Sigmoid colon (tissue), 7 donors: Measurements from ENCODE around the gene UTP15. TPM values are rescaled to one million over a fixed set of nuclear protein-coding genes. Genes with fewer than 3 reads are reported as not detected.

Source experiments
- DNase-seq: peaks from one replicate; pipeline ENCODE4 v3.0.0-alpha.2; 2019
- H3K27ac ChIP-seq, 4 donors: fragments of 200-600 bp; sonication (generic); one replicate each; pipeline ENCODE4 v1.5.1; 2016 to 2019; ENCODE audit warnings: mild to moderate bottlenecking in 1 of 4
- H3K27me3 ChIP-seq, 3 donors: fragments of 200-600 bp; sonication (generic); one replicate each; pipeline ENCODE4 v1.5.1; 2019; ENCODE audit warnings: mild to moderate bottlenecking in 1 of 3
- H3K36me3 ChIP-seq, 4 donors: fragments of 200-600 bp; sonication (generic); one replicate each; pipeline ENCODE4 v1.5.1; 2016 to 2019
- H3K4me1 ChIP-seq, 4 donors: fragments of 200-600 bp; sonication (generic); one replicate each; pipeline ENCODE4 v1.5.1; 2017 to 2019
- H3K4me3 ChIP-seq, 4 donors: fragments of 200-600 bp; sonication (generic); one replicate each; pipeline ENCODE4 v1.5.1; 2017 to 2019; ENCODE audit warnings: mild to moderate bottlenecking in 2 of 4, moderate library complexity in 1 of 4
- H3K9me3 ChIP-seq, 4 donors: fragments of 200-600 bp in 3 of 4; sonication (generic) in 3 of 4; one replicate each; pipeline versions ENCODE4 v1.5.1 to v1.6.1; 2013 to 2019
- CTCF ChIP-seq, 4 experiments: fragments of 450-650 bp in 3 of 4; fragments of 200-600 bp in 1 of 4; IDR thresholded peaks; one replicate each; pipeline ENCODE4 v1.5.1; 2016 to 2019; ENCODE audit warnings: antibody characterized with exemption in 4 of 4, mild to moderate bottlenecking in 3 of 4, moderate library complexity in 2 of 4
- EP300 ChIP-seq, 4 donors: sonication (generic); formaldehyde crosslinking; IDR thresholded peaks; one replicate each; pipeline ENCODE4 v1.6.1; 2017; ENCODE audit warnings: antibody characterized with exemption in 4 of 4
- POLR2A ChIP-seq, 2 donors: fragments of 450-650 bp; IDR thresholded peaks; one replicate each; pipeline ENCODE4 v1.6.1; 2016; ENCODE audit warnings: antibody characterized with exemption in 2 of 2, mild to moderate bottlenecking in 2 of 2, moderate library complexity in 2 of 2
- POLR2AphosphoS5 ChIP-seq, 4 donors: sonication (generic); formaldehyde crosslinking; IDR thresholded peaks; one replicate each; pipeline ENCODE4 v1.6.1; 2017; ENCODE audit warnings: antibody characterized with exemption in 4 of 4
- WGBS, 2 donors: extraction: QIAGEN DNeasy Blood & Tissue Kit; methylation state at CpG; one replicate each; pipeline ENCODE4 v1.1.7; 2013; 5-methylcytosine and 5-hydroxymethylcytosine counted together
- intact Hi-C: fragments of 100-400 bp; cut with DNase I; formaldehyde crosslinking; loops from one replicate; pipeline ENCODE4 v1.15.1; 2023
- polyA plus RNA-seq, 3 donors: library from polyadenylated mRNA; stranded (reverse); fragments of 200-250 nt; gene quantifications; one replicate each; pipeline ENCODE4 v1.2.3, GENCODE V29; 2013
- total RNA-seq, 4 donors: library from RNA; depleted of rRNA; stranded (reverse); fragments of >200 nt; gene quantifications; one replicate each; pipeline ENCODE4 v1.1.0, GENCODE V29; 2016
- donor health status: healthy with polysubstance abuse.
- donor health status: Bipolar disorder and iron deficiency.
- donor health status: healthy.

UTP15 gene
- total and polyA plus RNA-seq, 7 donors, result 2.8 to 27.8 (median 14.4) TPM

DNA sequence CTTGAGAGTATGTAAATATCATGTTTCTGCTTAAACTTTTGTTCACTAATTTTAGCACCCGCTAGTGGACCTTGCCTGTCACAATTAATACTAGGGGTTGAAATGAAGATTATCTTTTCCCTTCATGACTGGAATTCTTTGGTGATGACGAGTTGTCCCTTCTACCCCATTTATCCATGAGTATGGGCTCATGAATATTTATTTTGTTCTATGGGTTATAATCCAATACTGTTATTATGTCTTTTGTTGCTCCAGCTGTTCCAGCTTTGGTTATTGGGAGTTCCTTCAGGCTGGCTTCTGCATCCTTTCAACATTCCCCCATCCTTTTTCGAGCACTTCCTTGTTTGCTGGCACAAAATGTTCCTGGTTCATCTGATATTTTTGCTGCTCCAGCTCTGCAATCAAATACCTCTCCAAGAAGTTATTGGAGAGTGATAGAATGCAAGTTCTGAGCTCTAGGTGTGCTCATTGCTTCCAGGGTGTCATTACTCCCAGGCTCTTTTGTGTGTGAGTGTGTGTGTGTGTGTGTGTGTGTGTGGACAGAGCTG, 40.7 kb downstream of the UTP15 start:
- H3K9me3 ChIP-seq, result peaks cover 0 to 6% (median 0%) of the 10 kb centered on the region in 4 donors
- no peaks in the 10 kb centered on the region for H3K36me3 ChIP-seq
- no peak overlapping the region for H3K4me3 ChIP-seq
- no peaks in the 10 kb centered on the region for H3K27me3 ChIP-seq
- no peak for DNase-seq
- TF ChIP-seq CTCF (IDR thresholded peaks at IDR 0.05), result no peak
- no peak overlapping the region for H3K27ac ChIP-seq
- WGBS, 2 donors, result 46 to 57% methylated on average over 3 of the region's 3 CpGs
- H3K4me1 ChIP-seq, result no peaks in the 10 kb centered on the region
- intact Hi-C loops, result no loop called here

DNA sequence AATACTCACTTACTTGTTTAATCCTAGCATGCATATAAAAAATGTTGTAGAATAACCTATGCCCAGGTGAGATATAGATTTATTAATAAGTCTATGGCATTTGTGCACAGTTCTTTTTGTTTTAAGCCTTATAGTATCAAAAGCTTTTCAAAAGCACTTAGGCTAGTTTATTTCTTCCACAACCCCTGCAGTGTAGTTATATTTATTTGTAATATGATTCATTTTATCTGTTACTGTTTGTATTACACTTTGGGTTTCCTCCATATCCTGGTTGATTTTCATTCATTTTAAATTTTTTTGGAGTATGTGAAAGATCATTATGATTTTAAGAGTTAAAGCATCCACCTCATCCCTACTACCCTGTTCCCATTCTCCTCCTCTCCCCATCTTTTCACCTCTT, 41.7 kb downstream of the UTP15 start:
- intact Hi-C loops, result no loop called here
- H3K4me1 ChIP-seq, result no peaks in the 10 kb centered on the region
- no peak overlapping the region for H3K4me3 ChIP-seq
- DNase-seq, result no peak
- H3K27ac ChIP-seq, result no peak overlapping the region
- TF ChIP-seq CTCF (IDR thresholded peaks at IDR 0.05), result no peak
- TF ChIP-seq EP300 (IDR thresholded peaks at IDR 0.05), result no peak
- no peak for TF ChIP-seq POLR2A (IDR thresholded peaks at IDR 0.05)
- TF ChIP-seq POLR2AphosphoS5 (IDR thresholded peaks at IDR 0.05), result no peak
- no peaks in the 10 kb centered on the region for H3K9me3 ChIP-seq
- H3K27me3 ChIP-seq, result no peaks in the 10 kb centered on the region
- H3K36me3 ChIP-seq, result no peaks in the 10 kb centered on the region

DNA sequence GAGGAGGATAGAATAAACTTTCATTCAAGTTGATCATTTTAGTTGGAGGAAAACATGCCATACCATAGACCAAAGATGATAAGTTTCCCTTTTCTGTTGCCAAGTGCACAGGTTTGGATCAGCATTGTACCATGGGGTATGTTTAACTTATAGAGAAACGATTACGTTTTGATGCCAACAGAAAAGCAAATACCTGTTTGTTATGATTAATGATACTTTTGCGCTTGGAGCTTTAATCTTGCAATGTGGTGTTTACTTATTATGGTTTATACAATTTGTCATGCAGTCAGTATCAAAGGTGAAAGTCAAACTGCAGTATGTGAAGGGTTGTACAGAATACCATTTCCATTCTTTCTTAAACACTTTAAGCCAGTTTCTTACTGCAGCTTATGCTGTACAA, 47.3 kb downstream of the UTP15 start:
- no peaks in the 10 kb centered on the region for H3K36me3 ChIP-seq
- H3K27ac ChIP-seq, result no peak overlapping the region
- no peaks in the 10 kb centered on the region for H3K27me3 ChIP-seq
- H3K9me3 ChIP-seq, result no peaks in the 10 kb centered on the region
- TF ChIP-seq EP300 (IDR thresholded peaks at IDR 0.05) (no peak), CTCF (IDR thresholded peaks at IDR 0.05) (no peak), POLR2AphosphoS5 (IDR thresholded peaks at IDR 0.05) (no peak), POLR2A (IDR thresholded peaks at IDR 0.05) (no peak)
- intact Hi-C loops, result no loop called here
- 12 to 58% methylated on average over 3 of the region's 3 CpGs for WGBS, 2 donors
- H3K4me1 ChIP-seq, result no peaks in the 10 kb centered on the region
- no peak for DNase-seq
- no peak overlapping the region for H3K4me3 ChIP-seq

GRCh38 chr5:73615085-73615484, 49.5 kb downstream of the UTP15 start:
- DNase-seq, result no peak
- no peaks in the 10 kb centered on the region for H3K4me1 ChIP-seq
- no peak overlapping the region for H3K4me3 ChIP-seq
- 47 to 84% methylated on average over 2 of the region's 2 CpGs for WGBS, 2 donors
- no peaks in the 10 kb centered on the region for H3K9me3 ChIP-seq
- no peak overlapping the region for H3K27ac ChIP-seq
- no peaks in the 10 kb centered on the region for H3K36me3 ChIP-seq
- no peak for TF ChIP-seq POLR2A (IDR thresholded peaks at IDR 0.05)
- no peak for TF ChIP-seq CTCF (IDR thresholded peaks at IDR 0.05)
- TF ChIP-seq EP300 (IDR thresholded peaks at IDR 0.05), result no peak
- no peak for TF ChIP-seq POLR2AphosphoS5 (IDR thresholded peaks at IDR 0.05)
- intact Hi-C loops, result no loop called here
- no peaks in the 10 kb centered on the region for H3K27me3 ChIP-seq

- Histone ChIP-seq H3K4me3 (no peak overlapping the region), H3K36me3 (no peaks in the 10 kb centered on the region), H3K27me3 (no peaks in the 10 kb centered on the region), H3K9me3 (no peaks in the 10 kb centered on the region), H3K4me1 (no peaks in the 10 kb centered on the region), H3K27ac (no peak overlapping the region)
- intact Hi-C loops, result no loop called here
- DNase-seq, result no peak
- 88 to 94% methylated on average over 4 of the region's 4 CpGs for WGBS, 2 donors
- TF ChIP-seq POLR2AphosphoS5 (IDR thresholded peaks at IDR 0.05) (no peak), POLR2A (IDR thresholded peaks at IDR 0.05) (no peak), EP300 (IDR thresholded peaks at IDR 0.05) (no peak)
Observed at GRCh38 chr5:73615947-73616346, 50.4 kb downstream of the UTP15 start.
